Ishikawa (cell line): ENCODE measurements around the gene QSOX2.

Source experiments
- CEBPB ChIP-seq: IDR thresholded peaks from 2 replicates; pipeline ENCODE4 v1.6.1; 2012
- CREB1 ChIP-seq: IDR thresholded peaks from 2 replicates; pipeline ENCODE4 v1.6.1; 2012; ENCODE audit warnings: low read depth
- EGR1 ChIP-seq: IDR thresholded peaks from 2 replicates; pipeline ENCODE4 v1.6.1; 2012
- EP300 ChIP-seq: IDR thresholded peaks from 2 replicates; pipeline ENCODE4 v1.6.1; 2012; ENCODE audit warnings: borderline replicate concordance
- FOXM1 ChIP-seq: IDR thresholded peaks from 2 replicates; pipeline ENCODE4 v1.6.1; 2012; ENCODE audit warnings: low read depth, borderline replicate concordance
- MAX ChIP-seq: IDR thresholded peaks from 2 replicates; pipeline ENCODE4 v1.6.1; 2012
- NFIC ChIP-seq: IDR thresholded peaks from 2 replicates; pipeline ENCODE4 v1.6.1; 2012
- RAD21 ChIP-seq: IDR thresholded peaks from 2 replicates; pipeline ENCODE4 v1.6.1; 2012; ENCODE audit warnings: low read depth
- REST ChIP-seq: IDR thresholded peaks from 2 replicates; pipeline ENCODE4 v1.6.1; 2012; ENCODE audit warnings: low read depth, mild to moderate bottlenecking
- TAF1 ChIP-seq: IDR thresholded peaks from 2 replicates; pipeline ENCODE4 v1.6.1; 2012; ENCODE audit warnings: low read depth, mild to moderate bottlenecking
- TCF12 ChIP-seq: IDR thresholded peaks from 2 replicates; pipeline ENCODE4 v1.6.1; 2012; ENCODE audit warnings: low read depth
- TEAD4 ChIP-seq: IDR thresholded peaks from 2 replicates; pipeline ENCODE4 v1.6.1; 2012
- USF1 ChIP-seq: IDR thresholded peaks from 2 replicates; pipeline ENCODE4 v1.6.1; 2012
- YY1 ChIP-seq: IDR thresholded peaks from 2 replicates; pipeline ENCODE4 v1.6.1; 2012; ENCODE audit warnings: low read depth
- ZBTB7A ChIP-seq: IDR thresholded peaks from 2 replicates; pipeline ENCODE4 v1.6.1; 2012; ENCODE audit warnings: low read depth

QSOX2 gene

GRCh38 chr9:136172412-136173079 is 73.1 kb downstream of the QSOX2 start:
- TF ChIP-seq RAD21: no peak
- TF ChIP-seq TCF12: peak; percentile 55; the same call in 1 of the 2 replicates
- TF ChIP-seq NFIC: no peak
- no peak for TF ChIP-seq EGR1

GRCh38 chr9:136171801-136172411 is 73.7 kb downstream of the QSOX2 start:
- 0 out of 2 replicates have a peak, but pooled peaks have one; percentile 74 for TF ChIP-seq ZBTB7A
- TF ChIP-seq NFIC: peak; percentile 59; the same call in 1 of the 2 replicates
- no peak for TF ChIP-seq FOXM1

GRCh38 chr9:136171009-136171800 is 74.4 kb downstream of the QSOX2 start:
- TF ChIP-seq MAX (peak; percentile 37; the same call in 1 of the 2 replicates), CREB1 (0 out of 2 replicates have a peak, but pooled peaks have one; percentile 8), NFIC (no peak), YY1 (no peak), TAF1 (no peak), TCF12 (peak; percentile 97), FOXM1 (peak; percentile 74; the same call in 1 of the 2 replicates), EP300 (peak; percentile 87), CEBPB (no peak), USF1 (0 out of 2 replicates have a peak, but pooled peaks have one; percentile 17), EGR1 (no peak), ZBTB7A (peak; percentile 77; the same call in 1 of the 2 replicates), TEAD4 (peak; percentile 79), REST (no peak)

- peak; percentile 72 for TF ChIP-seq RAD21
- no peak for TF ChIP-seq ZBTB7A
Observed at GRCh38 chr9:136170006-136170901, 75.4 kb downstream of the QSOX2 start.

GRCh38 chr9:136169495-136169894 is 76.1 kb downstream of the QSOX2 start:
- TF ChIP-seq NFIC (no peak), MAX (no peak), EGR1 (no peak), YY1 (no peak), CREB1 (no peak), ZBTB7A (no peak), EP300 (no peak), FOXM1 (no peak), TEAD4 (no peak), TCF12 (no peak), TAF1 (no peak), REST (no peak), USF1 (no peak)
